HUES48 (cell line): ENCODE data around the gene MMP28.
A peak's percentile ranks its signal among the peaks of the same experiment; 100 is the strongest.

ENCODE experiments used
- H3K27ac ChIP-seq: one replicate; pipeline ENCODE4 v1.7.0; 2013; ENCODE audit warnings: low read depth, low read length, inconsistent platforms
- H3K27me3 ChIP-seq: 2 replicates; pipeline ENCODE4 v1.6.1; 2013; ENCODE audit warnings: mild to moderate bottlenecking, low read length; ENCODE audit not compliant: control insufficient read depth, insufficient read depth
- H3K36me3 ChIP-seq: 2 replicates; pipeline ENCODE4 v1.6.1; 2013; ENCODE audit warnings: low read length; ENCODE audit not compliant: control insufficient read depth, insufficient read depth
- H3K4me1 ChIP-seq: 2 replicates; pipeline ENCODE4 v1.6.1; 2013; ENCODE audit warnings: mild to moderate bottlenecking, low read length; ENCODE audit not compliant: control insufficient read depth, insufficient read depth
- H3K4me3 ChIP-seq: 2 replicates; pipeline ENCODE4 v1.5.1; 2013; ENCODE audit warnings: mild to moderate bottlenecking, low read depth, low read length
- H3K9ac ChIP-seq: 2 replicates; pipeline ENCODE4 v1.6.1; 2013; ENCODE audit warnings: mild to moderate bottlenecking, low read depth, low read length, moderate library complexity
- H3K9me3 ChIP-seq: 2 replicates; pipeline ENCODE4 v1.6.1; 2013; ENCODE audit warnings: low read length; ENCODE audit not compliant: control insufficient read depth, insufficient read depth

MMP28 gene

GRCh38 chr17:35749560-35750412, 45.7 kb downstream of the MMP28 start:
- H3K4me3 ChIP-seq = peak overlapping the region; percentile 37; the same call in 1 of the 2 replicates
- no peak overlapping the region for H3K9ac ChIP-seq
- H3K36me3 ChIP-seq = no peaks in the 10 kb centered on the region
- H3K4me1 ChIP-seq = no peaks in the 10 kb centered on the region
- H3K9me3 ChIP-seq = no peaks in the 10 kb centered on the region
- H3K27ac ChIP-seq = no peak overlapping the region
- H3K27me3 ChIP-seq = peaks cover 13% of the 10 kb centered on the region

- Histone ChIP-seq H3K27me3 (peaks cover 13% of the 10 kb centered on the region), H3K9me3 (no peaks in the 10 kb centered on the region), H3K4me3 (no peak overlapping the region), H3K4me1 (no peaks in the 10 kb centered on the region), H3K9ac (no peak overlapping the region), H3K27ac (no peak overlapping the region), H3K36me3 (no peaks in the 10 kb centered on the region)
Observed at GRCh38 chr17:35748979-35749378, 46.5 kb downstream of the MMP28 start.

DNA sequence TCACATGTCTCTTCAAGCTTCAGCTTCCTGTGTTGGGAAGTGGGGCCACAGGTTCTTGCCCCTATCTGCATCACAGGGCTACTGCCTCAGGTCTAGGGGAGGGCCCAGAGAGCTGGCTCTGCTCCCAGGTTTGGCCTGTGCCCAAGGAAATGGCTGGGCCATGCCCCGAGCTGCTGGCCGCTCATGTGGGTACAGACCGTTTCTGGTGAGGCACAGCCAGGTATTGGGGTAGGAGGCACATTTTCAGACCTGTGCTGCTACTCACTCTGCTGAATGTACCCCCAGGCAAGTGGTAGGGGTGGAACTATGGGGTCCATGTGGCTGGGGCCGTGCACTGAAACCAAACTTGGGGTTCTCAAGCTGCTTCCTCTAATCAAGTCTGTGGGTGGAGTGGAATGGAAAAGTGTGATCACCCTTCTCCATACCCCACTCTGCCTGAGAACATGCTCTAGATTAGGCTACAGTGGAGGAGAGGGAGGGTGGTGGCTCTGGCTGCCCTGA, 47.0 kb downstream of the MMP28 start:
- no peaks in the 10 kb centered on the region for H3K9me3 ChIP-seq
- peaks cover 17% of the 10 kb centered on the region for H3K27me3 ChIP-seq
- no peak overlapping the region for H3K27ac ChIP-seq

DNA sequence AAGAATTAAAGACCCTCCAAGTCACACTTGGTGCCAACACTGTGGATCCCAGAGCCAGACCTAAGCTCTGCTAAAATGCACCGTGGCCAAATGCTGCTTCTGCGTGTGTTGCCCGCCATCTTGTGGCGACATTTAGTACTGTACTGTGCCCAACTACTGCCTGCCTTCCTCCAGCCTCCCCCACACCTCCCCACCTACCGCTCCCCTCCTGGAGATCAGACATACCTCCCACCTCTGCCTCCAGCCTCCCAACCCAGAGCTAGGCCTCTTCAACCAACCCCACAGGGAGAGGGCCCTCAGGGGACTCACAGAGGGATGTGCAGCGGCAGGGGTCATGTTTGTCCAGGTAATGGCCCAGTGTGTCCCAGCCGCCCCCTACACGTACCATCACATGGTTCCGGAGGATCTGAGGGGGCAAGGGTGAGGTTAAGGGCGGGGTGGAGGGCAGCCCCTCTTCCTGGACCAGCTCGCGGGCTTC, 47.9 kb downstream of the MMP28 start:
- no peak overlapping the region for H3K27ac ChIP-seq
- H3K4me1 ChIP-seq = no peaks in the 10 kb centered on the region
- no peaks in the 10 kb centered on the region for H3K36me3 ChIP-seq
- no peak overlapping the region for H3K4me3 ChIP-seq
- no peaks in the 10 kb centered on the region for H3K9me3 ChIP-seq
- H3K9ac ChIP-seq = no peak overlapping the region
- peaks cover 25% of the 10 kb centered on the region for H3K27me3 ChIP-seq

More for the DNA sequence above, 47.0 kb downstream of the MMP28 start:
- H3K4me1 ChIP-seq = no peaks in the 10 kb centered on the region
- no peak overlapping the region for H3K9ac ChIP-seq
- no peak overlapping the region for H3K4me3 ChIP-seq
- no peaks in the 10 kb centered on the region for H3K36me3 ChIP-seq

DNA sequence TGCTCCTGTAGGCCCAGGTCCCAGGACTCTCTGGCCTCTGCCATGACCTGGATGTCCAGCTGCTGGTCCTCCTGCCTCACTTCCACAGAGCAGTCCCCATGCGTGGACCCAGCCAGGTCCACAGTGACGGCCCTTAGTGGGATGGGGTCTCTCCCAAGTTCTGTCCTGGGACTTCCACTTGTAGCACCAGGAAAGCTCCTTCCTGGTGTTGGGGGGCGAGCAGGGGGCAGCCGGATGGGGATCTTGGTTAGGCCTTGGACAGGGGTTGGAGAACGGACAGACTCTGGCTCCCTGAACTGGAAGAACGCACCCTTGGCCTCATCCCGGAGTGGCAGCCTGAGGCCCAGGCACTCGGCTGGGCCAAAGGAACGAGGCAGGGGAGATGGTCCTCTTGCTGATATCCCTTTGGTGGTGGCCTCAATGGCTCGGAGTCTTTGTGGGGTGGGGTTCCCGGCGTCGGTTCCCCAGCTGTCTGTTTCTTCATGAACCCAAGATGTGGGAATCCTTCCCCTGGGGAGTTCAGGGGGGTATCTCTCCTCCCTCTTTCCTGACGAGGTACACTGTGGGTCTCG, 49.6 kb downstream of the MMP28 start:
- Histone ChIP-seq H3K9me3 (no peaks in the 10 kb centered on the region), H3K27ac (no peak overlapping the region), H3K9ac (no peak overlapping the region), H3K36me3 (no peaks in the 10 kb centered on the region), H3K4me3 (no peak overlapping the region), H3K27me3 (peaks cover 43% of the 10 kb centered on the region), H3K4me1 (no peaks in the 10 kb centered on the region)

GRCh38 chr17:35745246-35745645, 50.2 kb downstream of the MMP28 start:
- Histone ChIP-seq H3K27ac (no peak overlapping the region), H3K36me3 (no peaks in the 10 kb centered on the region), H3K4me3 (no peak overlapping the region), H3K4me1 (no peaks in the 10 kb centered on the region), H3K27me3 (peaks cover 46% of the 10 kb centered on the region), H3K9me3 (0 out of 2 replicates have a peak, but pooled peaks cover 5% of the 10 kb centered on the region), H3K9ac (no peak overlapping the region)

DNA sequence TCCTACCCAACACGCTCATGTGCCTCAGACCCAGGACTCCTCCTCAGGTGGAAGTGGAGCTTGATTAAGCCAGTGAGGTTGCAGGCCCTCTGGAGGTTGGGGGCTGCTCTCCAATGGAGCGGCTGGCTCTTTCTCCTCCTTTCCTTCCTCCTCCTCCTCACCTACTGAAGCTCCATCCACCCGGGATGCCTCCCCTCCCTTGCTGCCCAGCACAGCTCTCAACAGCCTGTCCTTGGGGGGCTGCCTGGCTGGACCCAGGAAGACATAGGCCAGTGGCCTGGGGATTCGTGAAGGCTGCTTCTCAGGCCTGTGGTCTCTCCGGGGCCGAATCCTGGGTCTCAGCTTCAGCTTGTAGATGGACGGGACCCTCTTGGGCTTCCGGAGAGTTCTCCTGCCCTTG, 50.6 kb downstream of the MMP28 start:
- H3K27ac ChIP-seq = no peak overlapping the region
- no peaks in the 10 kb centered on the region for H3K36me3 ChIP-seq
- H3K4me1 ChIP-seq = no peaks in the 10 kb centered on the region
- H3K9ac ChIP-seq = no peak overlapping the region
- no peak overlapping the region for H3K4me3 ChIP-seq
- 0 out of 2 replicates have a peak, but pooled peaks cover 5% of the 10 kb centered on the region for H3K9me3 ChIP-seq
- H3K27me3 ChIP-seq = peaks cover 46% of the 10 kb centered on the region

DNA sequence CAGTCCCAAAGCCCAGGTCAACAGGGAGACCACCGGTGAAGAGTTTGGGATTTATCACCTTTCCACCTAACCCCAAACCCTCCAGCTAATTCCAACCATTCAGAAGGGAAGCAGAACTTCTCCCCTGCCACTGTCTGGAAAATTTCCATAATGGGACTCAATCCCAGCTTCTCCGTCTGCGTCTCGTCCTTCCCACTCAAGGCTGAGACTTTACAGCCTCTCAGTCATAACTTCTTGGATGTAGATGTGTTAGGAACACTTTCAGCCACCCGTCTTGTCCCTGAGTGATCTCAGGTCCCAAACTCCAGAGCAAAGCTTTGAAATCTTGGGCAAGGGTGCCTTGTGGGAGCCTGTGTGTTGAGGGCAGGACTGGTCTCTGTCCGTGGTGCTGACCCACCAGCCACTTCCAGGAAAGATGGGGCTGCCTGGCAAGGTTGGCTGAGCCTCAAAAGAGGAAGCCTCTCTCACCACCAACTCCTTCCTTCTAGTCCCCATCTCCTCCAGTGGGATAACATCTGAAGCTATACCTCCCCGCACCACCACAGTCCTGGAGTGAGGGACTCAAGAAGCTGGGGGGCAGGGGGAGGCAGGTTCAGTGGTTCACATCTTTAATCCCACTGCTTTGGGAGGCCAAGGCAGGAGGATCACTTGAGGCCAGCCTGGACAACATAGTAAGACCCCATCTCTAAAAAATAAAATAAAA, 51.7 kb downstream of the MMP28 start:
- H3K4me1 ChIP-seq = no peaks in the 10 kb centered on the region
- H3K9me3 ChIP-seq = 0 out of 2 replicates have a peak, but pooled peaks cover 5% of the 10 kb centered on the region
- H3K4me3 ChIP-seq = no peak overlapping the region
- H3K27me3 ChIP-seq = peaks cover 50% of the 10 kb centered on the region
- H3K9ac ChIP-seq = no peak overlapping the region
- no peaks in the 10 kb centered on the region for H3K36me3 ChIP-seq
- H3K27ac ChIP-seq = no peak overlapping the region

- Histone ChIP-seq H3K4me1 (no peaks in the 10 kb centered on the region), H3K27ac (no peak overlapping the region), H3K36me3 (no peaks in the 10 kb centered on the region), H3K27me3 (peaks cover 58% of the 10 kb centered on the region), H3K4me3 (no peak overlapping the region), H3K9ac (no peak overlapping the region), H3K9me3 (0 out of 2 replicates have a peak, but pooled peaks cover 5% of the 10 kb centered on the region)
Observed at GRCh38 chr17:35742896-35743477, 52.5 kb downstream of the MMP28 start.

- no peak overlapping the region for H3K4me3 ChIP-seq
- no peak overlapping the region for H3K27ac ChIP-seq
- peaks cover 58% of the 10 kb centered on the region for H3K27me3 ChIP-seq
- no peak overlapping the region for H3K9ac ChIP-seq
- H3K9me3 ChIP-seq = 0 out of 2 replicates have a peak, but pooled peaks cover 5% of the 10 kb centered on the region
- no peaks in the 10 kb centered on the region for H3K36me3 ChIP-seq
- H3K4me1 ChIP-seq = no peaks in the 10 kb centered on the region
Observed at GRCh38 chr17:35742496-35742895, 52.9 kb downstream of the MMP28 start.
